ENCODE data around the gene SH3BP4. TPM values are rescaled to one million over a fixed set of nuclear protein-coding genes. Genes with fewer than 3 reads are reported as not detected.

Gene SH3BP4
- total and polyA plus RNA-seq, 2 donors (not counting 1 experiment from before 2014, with no cell fraction given), result 1.00 to 1.3 TPM

DNA sequence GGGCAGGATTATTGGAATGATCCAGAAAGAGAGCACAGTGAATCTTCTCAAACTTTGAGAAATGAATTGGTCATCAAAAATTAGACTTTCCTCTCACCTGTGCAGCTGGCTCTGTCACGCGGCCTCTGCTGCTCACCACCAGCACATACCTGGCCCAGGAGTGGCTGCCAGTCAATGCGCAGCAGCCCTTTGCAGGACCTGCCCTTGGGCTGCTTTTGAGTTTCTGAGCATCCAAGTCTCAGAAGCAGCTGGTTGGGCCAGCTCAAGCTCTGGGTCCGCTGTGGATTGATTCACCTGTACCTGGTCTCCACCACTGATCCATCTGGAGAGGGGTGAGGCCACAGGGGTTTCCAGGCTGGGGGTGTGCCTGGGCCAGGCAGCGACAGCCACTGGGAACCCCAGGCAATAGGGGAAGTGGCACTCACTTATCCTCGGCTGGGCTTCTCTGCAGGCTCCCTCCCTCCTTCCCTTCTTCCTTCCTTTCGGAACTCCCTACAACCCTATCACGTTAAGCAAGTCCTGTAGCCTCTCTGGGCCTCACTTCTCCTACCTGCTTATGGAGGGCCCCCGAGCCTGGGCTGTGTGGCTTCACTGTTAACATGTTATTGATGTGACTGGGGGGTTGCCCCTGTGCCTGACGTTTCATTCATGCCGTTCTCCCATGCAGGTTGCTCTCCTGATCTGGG is 48.1 kb downstream of the SH3BP4 start:
- no peak overlapping the region for H3K27ac ChIP-seq (ENCODE audit: low read length in 2 of 2)
- no peak for DNase-seq
- H3K4me3 ChIP-seq (ENCODE audit: control extremely low read depth in 1 of 5, extremely low read depth in 1 of 5, insufficient read depth in 1 of 5, low read depth in 2 of 5, low read length in 4 of 5), result no peak overlapping the region
- no peaks in the 10 kb centered on the region for H3K27me3 ChIP-seq (replicated peaks in 1 of 4; ENCODE audit: control extremely low read depth in 1 of 4, control insufficient read depth in 3 of 4, insufficient read depth in 4 of 4, low read length in 3 of 4)
- Mint-ChIP-seq H3K9me3 (ENCODE audit: insufficient read depth) (no peaks in the 10 kb centered on the region), H3K27ac (no peak overlapping the region), H3K27me3 (peaks cover 3% of the 10 kb centered on the region), H3K4me1 (no peaks in the 10 kb centered on the region), H3K4me3 (no peak overlapping the region)
- no peaks in the 10 kb centered on the region for H3K79me2 ChIP-seq (ENCODE audit: control insufficient read depth, insufficient read depth, low read length)
- H3K36me3 ChIP-seq (replicated peaks in 1 of 2; ENCODE audit: control extremely low read depth in 1 of 2, control insufficient read depth in 1 of 2, extremely low read depth in 1 of 2, insufficient read depth in 2 of 2, low read length in 1 of 2), result no peaks in the 10 kb centered on the region
- H3K4me1 ChIP-seq (ENCODE audit: control insufficient read depth in 2 of 2, insufficient read depth in 2 of 2, low read length in 2 of 2), result peaks cover 0 to 9% of the 10 kb centered on the region in 2 donors
- no peak overlapping the region for H2AFZ ChIP-seq (ENCODE audit: insufficient read depth, low read depth, low read length, poor library complexity, severe bottlenecking)
- POLR2A ChIA-PET, result no interaction called here
- intact Hi-C loops (cut with micrococcal nuclease), result no loop called here
- CTCF ChIA-PET, result no interaction called here
- no peaks in the 10 kb centered on the region for H4K20me1 ChIP-seq (ENCODE audit: control insufficient read depth, insufficient read depth, low read length, poor library complexity, severe bottlenecking)
- ATAC-seq (ENCODE audit: low read depth), result no peak
- H3K4me2 ChIP-seq (replicated peaks; ENCODE audit: low read depth, low read length, poor library complexity, severe bottlenecking), result no peak overlapping the region
- H3K9ac ChIP-seq (ENCODE audit: low read length), result no peak overlapping the region
- 78% methylated on average over 8 of the region's 11 CpGs for WGBS (ENCODE audit: insufficient coverage)
- TF ChIP-seq, protein P1, sequence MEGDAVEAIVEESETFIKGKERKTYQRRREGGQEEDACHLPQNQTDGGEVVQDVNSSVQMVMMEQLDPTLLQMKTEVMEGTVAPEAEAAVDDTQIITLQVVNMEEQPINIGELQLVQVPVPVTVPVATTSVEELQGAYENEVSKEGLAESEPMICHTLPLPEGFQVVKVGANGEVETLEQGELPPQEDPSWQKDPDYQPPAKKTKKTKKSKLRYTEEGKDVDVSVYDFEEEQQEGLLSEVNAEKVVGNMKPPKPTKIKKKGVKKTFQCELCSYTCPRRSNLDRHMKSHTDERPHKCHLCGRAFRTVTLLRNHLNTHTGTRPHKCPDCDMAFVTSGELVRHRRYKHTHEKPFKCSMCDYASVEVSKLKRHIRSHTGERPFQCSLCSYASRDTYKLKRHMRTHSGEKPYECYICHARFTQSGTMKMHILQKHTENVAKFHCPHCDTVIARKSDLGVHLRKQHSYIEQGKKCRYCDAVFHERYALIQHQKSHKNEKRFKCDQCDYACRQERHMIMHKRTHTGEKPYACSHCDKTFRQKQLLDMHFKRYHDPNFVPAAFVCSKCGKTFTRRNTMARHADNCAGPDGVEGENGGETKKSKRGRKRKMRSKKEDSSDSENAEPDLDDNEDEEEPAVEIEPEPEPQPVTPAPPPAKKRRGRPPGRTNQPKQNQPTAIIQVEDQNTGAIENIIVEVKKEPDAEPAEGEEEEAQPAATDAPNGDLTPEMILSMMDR (IDR thresholded peaks at IDR 0.05), result no peak
- no peak for TF ChIP-seq EZH2 (IDR thresholded peaks at IDR 0.05; ENCODE audit: borderline replicate concordance, insufficient read depth, low read depth, low read length, poor library complexity, severe bottlenecking)
- H3K9me3 ChIP-seq (ENCODE audit: control extremely low read depth in 1 of 3, control insufficient read depth in 2 of 3, insufficient read depth in 1 of 3, low read length in 2 of 3), result peaks cover 0 to under 1% (median 0%) of the 10 kb centered on the region in 3 donors

DNA sequence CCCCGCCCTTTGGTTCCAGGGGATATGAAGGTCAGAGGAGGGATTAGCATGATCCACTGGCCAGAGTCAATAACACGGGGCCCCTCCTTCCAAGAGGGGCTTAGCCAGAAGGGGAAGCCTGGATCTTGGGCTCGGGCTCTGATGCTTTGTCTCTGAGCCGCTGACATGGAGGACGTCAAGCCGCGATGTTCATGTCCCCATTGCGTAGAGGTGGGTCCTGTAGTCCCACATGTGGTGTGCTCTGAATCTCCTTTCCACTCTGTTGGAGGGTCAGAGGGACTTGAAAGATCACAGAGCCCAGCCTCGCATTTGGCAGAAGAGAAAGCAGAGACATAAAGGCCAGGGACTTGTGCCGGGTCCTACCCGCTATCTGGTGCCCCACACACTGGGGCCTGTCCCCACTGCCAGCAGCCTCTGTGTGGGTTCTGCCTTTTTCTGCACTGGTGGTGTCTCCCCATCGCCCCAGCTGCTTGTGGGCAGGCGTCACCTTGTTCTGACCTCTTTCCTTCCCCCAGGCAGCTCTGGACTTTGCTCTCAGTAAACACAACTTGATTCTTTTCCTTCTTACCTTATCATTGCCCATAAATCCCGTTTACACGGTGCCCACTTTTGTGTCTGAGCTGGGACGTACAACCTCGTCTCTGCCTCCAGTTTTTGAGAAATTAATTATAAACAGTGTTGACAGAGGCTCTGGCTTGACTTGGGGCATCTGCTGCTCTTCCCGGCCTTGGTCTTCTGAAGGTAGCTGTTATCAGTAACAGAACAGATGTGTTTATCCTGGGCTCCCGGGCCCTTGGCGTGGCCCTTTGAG is 48.8 kb downstream of the SH3BP4 start:
- Histone ChIP-seq H2AFZ (ENCODE audit: insufficient read depth, low read depth, low read length, poor library complexity, severe bottlenecking) (no peak overlapping the region), H3K9me3 (ENCODE audit: control extremely low read depth in 1 of 3, control insufficient read depth in 2 of 3, insufficient read depth in 1 of 3, low read length in 2 of 3) (peaks cover 0 to 4% (median 0%) of the 10 kb centered on the region in 3 donors), H3K79me2 (ENCODE audit: control insufficient read depth, insufficient read depth, low read length) (no peaks in the 10 kb centered on the region), H3K4me2 (replicated peaks; ENCODE audit: low read depth, low read length, poor library complexity, severe bottlenecking) (no peak overlapping the region), H3K36me3 (replicated peaks in 1 of 2; ENCODE audit: control extremely low read depth in 1 of 2, control insufficient read depth in 1 of 2, extremely low read depth in 1 of 2, insufficient read depth in 2 of 2, low read length in 1 of 2) (no peaks in the 10 kb centered on the region), H3K27ac (ENCODE audit: low read length in 2 of 2) (no peak overlapping the region), H3K4me3 (ENCODE audit: control extremely low read depth in 1 of 5, extremely low read depth in 1 of 5, insufficient read depth in 1 of 5, low read depth in 2 of 5, low read length in 4 of 5) (no peak overlapping the region), H3K27me3 (replicated peaks in 1 of 4; ENCODE audit: control extremely low read depth in 1 of 4, control insufficient read depth in 3 of 4, insufficient read depth in 4 of 4, low read length in 3 of 4) (no peaks in the 10 kb centered on the region), H4K20me1 (ENCODE audit: control insufficient read depth, insufficient read depth, low read length, poor library complexity, severe bottlenecking) (no peaks in the 10 kb centered on the region), H3K4me1 (ENCODE audit: control insufficient read depth in 2 of 2, insufficient read depth in 2 of 2, low read length in 2 of 2) (peaks cover 0 to 1% of the 10 kb centered on the region in 2 donors), H3K9ac (ENCODE audit: low read length) (no peak overlapping the region)
- ATAC-seq (ENCODE audit: low read depth) (no peak), DNase-seq (no peak)
- POLR2A ChIA-PET, result no interaction called here
- Mint-ChIP-seq H3K4me1 (no peaks in the 10 kb centered on the region), H3K27me3 (peaks cover 3% of the 10 kb centered on the region), H3K9me3 (ENCODE audit: insufficient read depth) (no peaks in the 10 kb centered on the region), H3K4me3 (no peak overlapping the region), H3K27ac (peak overlapping the region; percentile 3)
- TF ChIP-seq EZH2 (IDR thresholded peaks at IDR 0.05; ENCODE audit: borderline replicate concordance, insufficient read depth, low read depth, low read length, poor library complexity, severe bottlenecking), result no peak
- TF ChIP-seq, protein P1 (IDR thresholded peaks at IDR 0.05), result no peak
- intact Hi-C loops (cut with micrococcal nuclease), result no loop called here
- 94% methylated on average over 15 of the region's 20 CpGs for WGBS (ENCODE audit: insufficient coverage)
- CTCF ChIA-PET, result no interaction called here
